ENCODE data around the gene TUBG1.

DNA sequence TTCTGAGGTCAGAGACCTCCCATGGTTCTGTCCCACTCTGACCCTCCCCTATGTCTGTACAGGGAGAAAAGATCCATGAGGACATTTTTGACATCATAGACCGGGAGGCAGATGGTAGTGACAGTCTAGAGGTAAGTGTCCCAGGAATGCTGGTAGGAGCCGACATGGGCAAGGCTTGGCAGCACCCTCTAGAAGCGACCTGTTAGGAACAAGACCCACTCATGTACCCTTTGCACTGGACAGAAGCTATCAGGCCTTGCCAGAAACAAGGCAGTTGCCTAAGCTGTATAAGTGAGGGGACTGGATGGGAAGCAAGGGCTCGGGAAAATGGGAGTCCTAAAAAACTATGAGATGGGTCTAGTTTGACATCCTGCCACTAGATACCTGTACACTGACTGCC, 2.5 kb downstream of the TUBG1 start:
- TF ChIP-seq, protein P1, sequence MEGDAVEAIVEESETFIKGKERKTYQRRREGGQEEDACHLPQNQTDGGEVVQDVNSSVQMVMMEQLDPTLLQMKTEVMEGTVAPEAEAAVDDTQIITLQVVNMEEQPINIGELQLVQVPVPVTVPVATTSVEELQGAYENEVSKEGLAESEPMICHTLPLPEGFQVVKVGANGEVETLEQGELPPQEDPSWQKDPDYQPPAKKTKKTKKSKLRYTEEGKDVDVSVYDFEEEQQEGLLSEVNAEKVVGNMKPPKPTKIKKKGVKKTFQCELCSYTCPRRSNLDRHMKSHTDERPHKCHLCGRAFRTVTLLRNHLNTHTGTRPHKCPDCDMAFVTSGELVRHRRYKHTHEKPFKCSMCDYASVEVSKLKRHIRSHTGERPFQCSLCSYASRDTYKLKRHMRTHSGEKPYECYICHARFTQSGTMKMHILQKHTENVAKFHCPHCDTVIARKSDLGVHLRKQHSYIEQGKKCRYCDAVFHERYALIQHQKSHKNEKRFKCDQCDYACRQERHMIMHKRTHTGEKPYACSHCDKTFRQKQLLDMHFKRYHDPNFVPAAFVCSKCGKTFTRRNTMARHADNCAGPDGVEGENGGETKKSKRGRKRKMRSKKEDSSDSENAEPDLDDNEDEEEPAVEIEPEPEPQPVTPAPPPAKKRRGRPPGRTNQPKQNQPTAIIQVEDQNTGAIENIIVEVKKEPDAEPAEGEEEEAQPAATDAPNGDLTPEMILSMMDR (IDR thresholded peaks at IDR 0.05): no peak
- TF ChIP-seq POLR2A (IDR thresholded peaks at IDR 0.05): no peak
